GM23338 (cell line): ENCODE results near the gene BAD. TPM values are rescaled to one million over a fixed set of nuclear protein-coding genes. Genes with fewer than 3 reads are reported as not detected.

Experiments
- ATAC-seq: fragments of 200-7000 bp; cut with Tn5 transposase; 3 replicates; pipeline ENCODE4 v1.9.1; 2020
- DNase-seq: peaks from one replicate; pipeline ENCODE4 v3.0.0-alpha.2; 2015; ENCODE audit warnings: low spot score
- H2AFZ ChIP-seq: fragments of 200-600 bp; sonication (generic); 2 replicates; pipeline ENCODE4 v1.8.0; 2016; ENCODE audit warnings: antibody characterized with exemption, mild to moderate bottlenecking, moderate library complexity
- H3F3A ChIP-seq: fragments of 200-600 bp; sonication (generic); replicated peaks from 2 replicates; pipeline ENCODE4 v1.8.0; 2017; ENCODE audit warnings: antibody characterized with exemption, mixed run types, low read depth
- H3K27ac ChIP-seq: fragments of 200-600 bp; sonication (generic); 2 replicates; pipeline ENCODE4 v1.6.1; 2016; ENCODE audit warnings: low read depth
- H3K27me3 ChIP-seq: fragments of 200-600 bp; sonication (generic); 2 replicates; pipeline ENCODE4 v1.8.0; 2016; ENCODE audit warnings: mild to moderate bottlenecking, mixed run types, moderate library complexity; ENCODE audit not compliant: insufficient read depth
- H3K36me3 ChIP-seq: fragments of 200-600 bp; sonication (generic); 2 replicates; pipeline ENCODE4 v1.8.0; 2016; ENCODE audit warnings: mild to moderate bottlenecking; ENCODE audit not compliant: insufficient read depth
- H3K4me1 ChIP-seq: fragments of 200-600 bp; sonication (generic); 2 replicates; pipeline ENCODE4 v1.8.0; 2016; ENCODE audit warnings: mild to moderate bottlenecking, moderate library complexity; ENCODE audit not compliant: insufficient read depth
- H3K4me2 ChIP-seq: fragments of 200-600 bp; sonication (generic); 2 replicates; pipeline ENCODE4 v1.7.1; 2017; ENCODE audit warnings: mixed run types
- H3K4me3 ChIP-seq: fragments of 200-600 bp; sonication (generic); 2 replicates; pipeline ENCODE4 v1.6.1; 2016; ENCODE audit warnings: mixed run types
- H3K79me2 ChIP-seq: fragments of 200-600 bp; sonication (generic); replicated peaks from 2 replicates; pipeline ENCODE4 v1.8.0; 2017; ENCODE audit warnings: mild to moderate bottlenecking; ENCODE audit not compliant: insufficient read depth
- H3K9me2 ChIP-seq: fragments of 200-600 bp; sonication (generic); 2 replicates; pipeline ENCODE4 v1.8.0; 2017; ENCODE audit not compliant: insufficient read depth
- H4K20me1 ChIP-seq: fragments of 200-600 bp; sonication (generic); replicated peaks from 2 replicates; pipeline ENCODE4 v1.8.0; 2017; ENCODE audit warnings: mild to moderate bottlenecking; ENCODE audit not compliant: insufficient read depth
- H3K27ac Mint-ChIP-seq: 2 replicates; pipeline ENCODE4 v1.8.0; 2020; ENCODE audit warnings: inconsistent platforms, mild to moderate bottlenecking, moderate library complexity, mixed read lengths
- H3K27me3 Mint-ChIP-seq: 3 replicates; pipeline ENCODE4 v1.8.0; 2022; ENCODE audit warnings: low read depth, mild to moderate bottlenecking, moderate library complexity, mixed read lengths, inconsistent platforms; ENCODE audit not compliant: insufficient read depth, poor library complexity
- H3K36me3 Mint-ChIP-seq: 3 replicates; pipeline ENCODE4 v1.8.0; 2021; ENCODE audit warnings: low read depth, mild to moderate bottlenecking, inconsistent platforms, moderate library complexity, mixed read lengths
- H3K4me1 Mint-ChIP-seq: 3 replicates; pipeline ENCODE4 v1.8.0; 2020; ENCODE audit warnings: mild to moderate bottlenecking, inconsistent platforms, mixed read lengths
- H3K4me3 Mint-ChIP-seq: 3 replicates; pipeline ENCODE4 v1.8.0; 2021; ENCODE audit warnings: moderate library complexity, mild to moderate bottlenecking, inconsistent platforms, mixed read lengths
- H3K9me3 Mint-ChIP-seq: 3 replicates; pipeline ENCODE4 v1.8.0; 2020; ENCODE audit warnings: moderate library complexity, mild to moderate bottlenecking, inconsistent platforms, mixed read lengths
- CREB1 ChIP-seq: fragments of 250-450 bp; sonication (Bioruptor Pico); IDR thresholded peaks from 2 replicates; pipeline ENCODE4 v1.5.0; 2020; ENCODE audit warnings: low read depth, mild to moderate bottlenecking, moderate library complexity
- NANOG ChIP-seq: IDR thresholded peaks from 2 replicates; pipeline ENCODE4 v1.6.1; 2016; ENCODE audit warnings: antibody characterized with exemption, borderline replicate concordance
- POLR2AphosphoS5 ChIP-seq: IDR thresholded peaks from 2 replicates; pipeline ENCODE4 v1.6.1; 2016; ENCODE audit warnings: antibody characterized with exemption, low read depth
- ZNF462 ChIP-seq: fragments of 250-450 bp; sonication (Bioruptor Pico); IDR thresholded peaks from 2 replicates; pipeline ENCODE4 v1.5.0; 2020; ENCODE audit warnings: mild to moderate bottlenecking, moderate library complexity
- polyA plus RNA-seq: library from polyadenylated mRNA; unstranded; fragments of >200 nt; fragmentation: Nextera tagmentation; extraction: Ambion mirVana; gene quantifications from 2 replicates; pipeline ENCODE4 v1.2.1, GENCODE V29; 2016
- total RNA-seq: library from RNA; depleted of rRNA; stranded (reverse); fragments of >200 nt; shearing (Covaris generic); gene quantifications from 2 replicates; pipeline ENCODE4 v1.2.3, GENCODE V29; 2014
- TF ChIP-seq, protein P1 (sequence below): IDR thresholded peaks from 2 replicates; pipeline ENCODE4 v1.6.1; 2016; ENCODE audit warnings: antibody characterized with exemption
- TF ChIP-seq, protein P2 (sequence below), 2 experiments: fragments of 200-600 bp in 1 of 2; sonication (generic) in 1 of 2; conservative IDR thresholded peaks; 2 replicates each; pipeline versions ENCODE4 v1.5.1 to v1.6.1; 2016 to 2017; ENCODE audit warnings: antibody characterized with exemption in 2 of 2, low read depth in 2 of 2, mild to moderate bottlenecking in 2 of 2, moderate library complexity in 1 of 2

Gene BAD
- total and polyA plus RNA-seq, 2 experiments from 2014 or later = 46.3 to 46.4 TPM

GRCh38 chr11:64317325-64317960 lies 33.0 kb upstream of the BAD start, which contains the start of gene TRMT112:
TRMT112 (minus strand) TSS chr11:64317559; CDS start chr11:64317526, 33 bp downstream.
- H3K9me2 ChIP-seq = no peaks in the 10 kb centered on the region
- H3K36me3 ChIP-seq = peaks cover 3% of the 10 kb centered on the region; the same call in 1 of the 2 replicates
- peak within 1 kb of the TSS; percentile 82 for H3K4me3 ChIP-seq
- Mint-ChIP-seq H3K27ac (peak within 1 kb of the TSS; percentile 100), H3K27me3 (peaks cover 31% of the 10 kb centered on the region), H3K9me3 (no peaks in the 10 kb centered on the region; the same call in 1 of the 3 replicates), H3K4me3 (peak within 1 kb of the TSS; percentile 98), H3K36me3 (peaks cover 55% of the 10 kb centered on the region), H3K4me1 (peaks cover 19% of the 10 kb centered on the region)
- H3K4me1 ChIP-seq = peaks cover 12% of the 10 kb centered on the region
- TF ChIP-seq POLR2AphosphoS5 = peak; percentile 85
- TF ChIP-seq CREB1 (CRISPR knock-in tag) = peak; percentile 78; the same call in 1 of the 2 replicates
- TF ChIP-seq, protein P1, sequence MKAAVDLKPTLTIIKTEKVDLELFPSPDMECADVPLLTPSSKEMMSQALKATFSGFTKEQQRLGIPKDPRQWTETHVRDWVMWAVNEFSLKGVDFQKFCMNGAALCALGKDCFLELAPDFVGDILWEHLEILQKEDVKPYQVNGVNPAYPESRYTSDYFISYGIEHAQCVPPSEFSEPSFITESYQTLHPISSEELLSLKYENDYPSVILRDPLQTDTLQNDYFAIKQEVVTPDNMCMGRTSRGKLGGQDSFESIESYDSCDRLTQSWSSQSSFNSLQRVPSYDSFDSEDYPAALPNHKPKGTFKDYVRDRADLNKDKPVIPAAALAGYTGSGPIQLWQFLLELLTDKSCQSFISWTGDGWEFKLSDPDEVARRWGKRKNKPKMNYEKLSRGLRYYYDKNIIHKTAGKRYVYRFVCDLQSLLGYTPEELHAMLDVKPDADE = peak; percentile 84
- no peak for TF ChIP-seq NANOG
- peak within 1 kb of the TSS; percentile 74 for H3K4me2 ChIP-seq
- H3K79me2 ChIP-seq = peaks cover 18% of the 10 kb centered on the region
- H2AFZ ChIP-seq = peak within 1 kb of the TSS; percentile 87
- peaks cover 17% of the 10 kb centered on the region; the same call in 1 of the 2 replicates for H3F3A ChIP-seq
- no peaks in the 10 kb centered on the region; the same call in 1 of the 2 replicates for H4K20me1 ChIP-seq
- H3K27me3 ChIP-seq = no peaks in the 10 kb centered on the region
- DNase-seq (peak; percentile 98), ATAC-seq (peak; percentile 82)
- H3K27ac ChIP-seq = peak within 1 kb of the TSS; percentile 93

DNA sequence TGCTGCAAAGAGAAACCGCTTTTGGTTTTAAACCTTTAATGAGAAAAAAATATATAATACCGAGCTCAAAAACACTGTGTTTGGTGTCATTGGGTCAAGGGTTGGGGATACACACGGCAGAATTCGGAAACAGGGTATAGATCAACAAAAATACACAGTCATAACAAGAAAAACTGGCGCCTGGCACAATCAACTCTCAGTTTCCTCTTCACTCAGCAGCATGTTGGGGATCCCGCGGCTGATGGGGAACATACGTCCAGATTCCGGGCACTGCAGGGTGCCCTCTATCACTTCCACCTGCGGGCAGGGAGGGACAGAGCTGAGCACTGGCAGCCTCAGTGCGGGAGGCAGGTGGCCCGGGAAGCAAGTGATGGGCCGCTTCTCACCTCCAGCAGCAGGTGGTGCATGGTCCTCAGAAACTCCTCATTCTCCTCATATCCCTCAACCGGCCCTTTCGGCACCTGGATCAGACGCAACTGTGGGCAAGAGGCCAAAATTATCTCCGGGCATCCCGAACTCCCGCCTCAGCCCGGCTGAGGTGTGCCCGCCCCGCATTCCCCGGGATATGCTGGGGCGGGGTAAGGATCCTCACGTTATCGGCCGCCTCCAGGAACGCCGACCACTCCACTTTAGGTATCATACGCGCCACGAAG lies 32.3 kb upstream of the BAD start:
- TF ChIP-seq, protein P2, sequence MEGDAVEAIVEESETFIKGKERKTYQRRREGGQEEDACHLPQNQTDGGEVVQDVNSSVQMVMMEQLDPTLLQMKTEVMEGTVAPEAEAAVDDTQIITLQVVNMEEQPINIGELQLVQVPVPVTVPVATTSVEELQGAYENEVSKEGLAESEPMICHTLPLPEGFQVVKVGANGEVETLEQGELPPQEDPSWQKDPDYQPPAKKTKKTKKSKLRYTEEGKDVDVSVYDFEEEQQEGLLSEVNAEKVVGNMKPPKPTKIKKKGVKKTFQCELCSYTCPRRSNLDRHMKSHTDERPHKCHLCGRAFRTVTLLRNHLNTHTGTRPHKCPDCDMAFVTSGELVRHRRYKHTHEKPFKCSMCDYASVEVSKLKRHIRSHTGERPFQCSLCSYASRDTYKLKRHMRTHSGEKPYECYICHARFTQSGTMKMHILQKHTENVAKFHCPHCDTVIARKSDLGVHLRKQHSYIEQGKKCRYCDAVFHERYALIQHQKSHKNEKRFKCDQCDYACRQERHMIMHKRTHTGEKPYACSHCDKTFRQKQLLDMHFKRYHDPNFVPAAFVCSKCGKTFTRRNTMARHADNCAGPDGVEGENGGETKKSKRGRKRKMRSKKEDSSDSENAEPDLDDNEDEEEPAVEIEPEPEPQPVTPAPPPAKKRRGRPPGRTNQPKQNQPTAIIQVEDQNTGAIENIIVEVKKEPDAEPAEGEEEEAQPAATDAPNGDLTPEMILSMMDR (conservative IDR thresholded peaks at IDR 0.05; ENCODE audit: low read depth in 2 of 2) = peak; percentile 18 to 28; a peak in 3 of 4 replicates
- TF ChIP-seq, protein P1 = no peak
- TF ChIP-seq ZNF462 (CRISPR knock-in tag) (no peak), NANOG (no peak)
- DNase-seq = peak; percentile 76
- Histone ChIP-seq H3K27ac (peak overlapping the region; percentile 93), H3F3A (peaks cover 17% of the 10 kb centered on the region; the same call in 1 of the 2 replicates), H3K4me1 (peaks cover 12% of the 10 kb centered on the region), H3K9me2 (no peaks in the 10 kb centered on the region), H3K27me3 (no peaks in the 10 kb centered on the region), H3K79me2 (peaks cover 19% of the 10 kb centered on the region), H3K4me2 (peak overlapping the region; percentile 74), H2AFZ (0 out of 2 replicates have a peak overlapping the region, but pooled peaks have one; percentile 4), H3K4me3 (peak overlapping the region; percentile 82), H4K20me1 (no peaks in the 10 kb centered on the region; the same call in 1 of the 2 replicates), H3K36me3 (peaks cover 3% of the 10 kb centered on the region; the same call in 1 of the 2 replicates)
- peak; percentile 27 for ATAC-seq
- H3K27me3 Mint-ChIP-seq = peaks cover 34% of the 10 kb centered on the region
- H3K4me1 Mint-ChIP-seq = peaks cover 17% of the 10 kb centered on the region
- H3K36me3 Mint-ChIP-seq = peaks cover 53% of the 10 kb centered on the region
- H3K27ac Mint-ChIP-seq = peak overlapping the region; percentile 100
- peak overlapping the region; percentile 98 for H3K4me3 Mint-ChIP-seq
- H3K9me3 Mint-ChIP-seq = no peaks in the 10 kb centered on the region; the same call in 1 of the 3 replicates
